Keratinocyte (primary cell): Measurements from ENCODE around the gene TBXT.

ENCODE experiments used
- EZH2 ChIP-seq: IDR thresholded peaks from one replicate; pipeline ENCODE4 v1.6.1; 2012; ENCODE audit warnings: inconsistent platforms, mild to moderate bottlenecking, low read length, moderate library complexity
- TF ChIP-seq, protein P1 (sequence below), 3 experiments: IDR thresholded peaks in 1 of 3; conservative IDR thresholded peaks in 1 of 3; optimal IDR thresholded peaks in 1 of 3; 2 replicates in 2 of 3; 3 replicates in 1 of 3; pipeline versions ENCODE3 to v1.5.1; 2011; ENCODE audit warnings: low read length in 3 of 3, mild to moderate bottlenecking in 3 of 3, moderate library complexity in 2 of 3, control low read depth in 1 of 3, inconsistent platforms in 1 of 3; ENCODE audit not compliant: insufficient read depth in 2 of 3; ENCODE audit errors: extremely low read depth in 1 of 3

DNA sequence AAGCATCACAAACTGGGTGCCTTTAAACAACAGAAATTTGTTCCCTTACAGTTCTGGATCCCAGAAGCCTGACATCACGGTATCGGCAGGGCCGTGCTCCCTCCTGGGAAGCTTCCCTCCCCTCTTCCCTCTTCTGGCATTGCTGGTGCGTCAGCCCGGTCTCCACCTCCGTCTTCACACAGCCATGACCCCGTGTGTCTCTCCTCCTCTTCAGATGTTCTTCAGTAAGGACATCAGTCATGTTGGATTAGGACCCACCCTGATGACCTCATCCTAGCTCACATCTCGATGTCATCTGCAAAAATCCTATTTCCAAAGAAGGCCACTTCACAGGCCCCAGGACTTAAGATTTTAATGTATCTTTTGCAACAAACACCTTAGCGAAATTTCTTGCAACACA, 38.4 kb upstream of the TBXT start:
- TF ChIP-seq, protein P1, sequence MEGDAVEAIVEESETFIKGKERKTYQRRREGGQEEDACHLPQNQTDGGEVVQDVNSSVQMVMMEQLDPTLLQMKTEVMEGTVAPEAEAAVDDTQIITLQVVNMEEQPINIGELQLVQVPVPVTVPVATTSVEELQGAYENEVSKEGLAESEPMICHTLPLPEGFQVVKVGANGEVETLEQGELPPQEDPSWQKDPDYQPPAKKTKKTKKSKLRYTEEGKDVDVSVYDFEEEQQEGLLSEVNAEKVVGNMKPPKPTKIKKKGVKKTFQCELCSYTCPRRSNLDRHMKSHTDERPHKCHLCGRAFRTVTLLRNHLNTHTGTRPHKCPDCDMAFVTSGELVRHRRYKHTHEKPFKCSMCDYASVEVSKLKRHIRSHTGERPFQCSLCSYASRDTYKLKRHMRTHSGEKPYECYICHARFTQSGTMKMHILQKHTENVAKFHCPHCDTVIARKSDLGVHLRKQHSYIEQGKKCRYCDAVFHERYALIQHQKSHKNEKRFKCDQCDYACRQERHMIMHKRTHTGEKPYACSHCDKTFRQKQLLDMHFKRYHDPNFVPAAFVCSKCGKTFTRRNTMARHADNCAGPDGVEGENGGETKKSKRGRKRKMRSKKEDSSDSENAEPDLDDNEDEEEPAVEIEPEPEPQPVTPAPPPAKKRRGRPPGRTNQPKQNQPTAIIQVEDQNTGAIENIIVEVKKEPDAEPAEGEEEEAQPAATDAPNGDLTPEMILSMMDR (optimal IDR thresholded peaks at IDR 0.05 in 1 of 3, IDR thresholded peaks at IDR 0.05 in 1 of 3, conservative IDR thresholded peaks at IDR 0.05 in 1 of 3; ENCODE audit: extremely low read depth in 1 of 3, insufficient read depth in 2 of 3, low read length in 3 of 3) = no peak
- no peak for TF ChIP-seq EZH2
